Left lung (tissue), 10 donors: ENCODE measurements around the gene COL9A2. TPM values are rescaled to one million over a fixed set of nuclear protein-coding genes. Genes with fewer than 3 reads are reported as not detected.
A peak's percentile ranks its signal among the peaks of the same experiment; 100 is the strongest.

Experiments
- ATAC-seq: fragments of 200-7000 bp; cut with Tn5 transposase; one replicate; pipeline ENCODE4 v1.9.1; 2020; ENCODE audit warnings: moderate library complexity
- DNase-seq, 4 donors: peaks; one replicate each; pipeline ENCODE4 v3.0.0-alpha.2; 2013 to 2020
- H3K27ac ChIP-seq, 2 donors: fragments of 200-600 bp; sonication (generic) in 1 of 2; one replicate each; pipeline versions ENCODE4 v1.5.0 to v1.8.0; 2020 to 2021
- H3K27me3 ChIP-seq, 2 donors: fragments of 200-600 bp; sonication (generic) in 1 of 2; one replicate each; pipeline versions ENCODE4 v1.5.0 to v1.8.0; 2020 to 2021
- H3K36me3 ChIP-seq, 2 donors: fragments of 200-600 bp; sonication (generic) in 1 of 2; one replicate each; pipeline versions ENCODE4 v1.5.0 to v1.8.0; 2020 to 2021
- H3K4me1 ChIP-seq, 2 donors: fragments of 200-600 bp; one replicate each; pipeline ENCODE4 v1.8.0; 2021
- H3K4me3 ChIP-seq, 2 donors: fragments of 200-600 bp; sonication (generic) in 1 of 2; one replicate each; pipeline versions ENCODE4 v1.5.0 to v1.8.0; 2020 to 2021; ENCODE audit warnings: mild to moderate bottlenecking in 1 of 2
- H3K9me3 ChIP-seq, 2 donors: fragments of 200-600 bp; sonication (generic) in 1 of 2; one replicate each; pipeline versions ENCODE4 v1.5.0 to v1.8.0; 2020 to 2021
- intact Hi-C, 2 donors: fragments of 100-400 bp; cut with DNase I; formaldehyde crosslinking; loops; one replicate each; pipeline versions ENCODE4 v1.11.2 to v1.14.2; 2022
- polyA plus RNA-seq, 6 donors: library from polyadenylated mRNA; unstranded; fragments of 120-200 nt; gene quantifications; one replicate each; pipeline ENCODE4 v1.2.1, GENCODE V29; 2013; ENCODE audit not compliant: insufficient read length in 6 of 6
- total RNA-seq, 2 donors: library from RNA; stranded (reverse); fragmentation: NEBNext Ultra II Directional; extraction: Animal tissue kit (Norgen Biotek cat#: 25700); gene quantifications; one replicate each; pipeline ENCODE4 v1.2.1, GENCODE V29; 2021
- TF ChIP-seq, protein P1 (sequence below), 2 donors: fragments of 200-600 bp; sonication (generic) in 1 of 2; IDR thresholded peaks; one replicate each; pipeline versions ENCODE4 v1.5.0 to v1.8.0; 2021; ENCODE audit warnings: antibody characterized with exemption in 2 of 2
- donor health status: DM: no; HTN: yes; CAD: no.
- donor health status: DM: no; HTN: no; CAD: no.

COL9A2 gene
- total and polyA plus RNA-seq, 8 donors: 1.1 to 29.7 (median 19.9) TPM

DNA sequence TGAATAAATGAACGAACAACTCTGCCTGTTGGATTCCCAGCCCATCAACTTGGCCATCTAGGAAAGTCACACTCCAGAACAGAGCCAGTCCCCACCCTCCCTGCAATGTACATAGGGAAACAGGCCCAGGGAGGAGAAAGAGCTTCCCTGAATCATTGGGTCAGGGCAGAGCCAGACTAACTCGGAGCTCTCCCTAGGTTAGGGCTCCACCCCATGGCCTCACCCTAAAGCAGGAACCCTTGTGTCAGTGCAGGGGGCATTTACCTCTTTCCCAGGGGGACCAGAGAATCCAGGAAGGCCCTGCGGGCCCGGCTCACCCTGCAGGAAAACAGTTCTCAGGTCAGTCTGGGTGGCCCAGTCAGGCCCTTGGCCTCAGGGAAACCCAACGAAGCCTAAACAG is 11.6 kb downstream of the COL9A2 start:
- Histone ChIP-seq H3K9me3 (no peaks in the 10 kb centered on the region), H3K27ac (no peak overlapping the region), H3K27me3 (peaks cover 0 to 12% of the 10 kb centered on the region in 2 donors), H3K36me3 (no peaks in the 10 kb centered on the region), H3K4me1 (no peaks in the 10 kb centered on the region), H3K4me3 (no peak overlapping the region)
- TF ChIP-seq, protein P1, sequence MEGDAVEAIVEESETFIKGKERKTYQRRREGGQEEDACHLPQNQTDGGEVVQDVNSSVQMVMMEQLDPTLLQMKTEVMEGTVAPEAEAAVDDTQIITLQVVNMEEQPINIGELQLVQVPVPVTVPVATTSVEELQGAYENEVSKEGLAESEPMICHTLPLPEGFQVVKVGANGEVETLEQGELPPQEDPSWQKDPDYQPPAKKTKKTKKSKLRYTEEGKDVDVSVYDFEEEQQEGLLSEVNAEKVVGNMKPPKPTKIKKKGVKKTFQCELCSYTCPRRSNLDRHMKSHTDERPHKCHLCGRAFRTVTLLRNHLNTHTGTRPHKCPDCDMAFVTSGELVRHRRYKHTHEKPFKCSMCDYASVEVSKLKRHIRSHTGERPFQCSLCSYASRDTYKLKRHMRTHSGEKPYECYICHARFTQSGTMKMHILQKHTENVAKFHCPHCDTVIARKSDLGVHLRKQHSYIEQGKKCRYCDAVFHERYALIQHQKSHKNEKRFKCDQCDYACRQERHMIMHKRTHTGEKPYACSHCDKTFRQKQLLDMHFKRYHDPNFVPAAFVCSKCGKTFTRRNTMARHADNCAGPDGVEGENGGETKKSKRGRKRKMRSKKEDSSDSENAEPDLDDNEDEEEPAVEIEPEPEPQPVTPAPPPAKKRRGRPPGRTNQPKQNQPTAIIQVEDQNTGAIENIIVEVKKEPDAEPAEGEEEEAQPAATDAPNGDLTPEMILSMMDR (IDR thresholded peaks at IDR 0.05): no peak
- DNase-seq (no peak), ATAC-seq (peak; percentile 45)
- intact Hi-C loops: no loop called here

DNA sequence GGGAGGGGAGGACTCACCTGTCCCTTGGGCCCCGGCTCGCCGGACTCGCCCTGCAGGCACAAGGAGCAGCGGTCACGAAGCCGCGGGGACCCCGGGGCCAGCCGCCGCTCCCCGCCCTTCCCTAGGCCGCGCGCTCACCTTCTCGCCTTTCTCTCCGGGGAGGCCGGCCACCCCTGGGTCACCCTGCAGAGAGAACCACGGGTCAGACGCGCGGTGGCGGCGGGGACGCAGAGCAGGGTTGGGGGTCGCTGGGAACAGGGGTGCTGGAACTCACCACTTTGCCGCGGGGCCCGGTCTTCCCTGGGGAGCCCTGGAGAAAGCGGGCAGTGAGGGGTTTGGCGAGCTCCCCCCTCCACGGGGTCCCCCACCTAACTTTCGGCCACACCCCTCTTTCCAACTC is 13.3 kb downstream of the COL9A2 start:
- peaks cover 0 to 12% of the 10 kb centered on the region in 2 donors for H3K27me3 ChIP-seq
- intact Hi-C loops: no loop called here

DNA sequence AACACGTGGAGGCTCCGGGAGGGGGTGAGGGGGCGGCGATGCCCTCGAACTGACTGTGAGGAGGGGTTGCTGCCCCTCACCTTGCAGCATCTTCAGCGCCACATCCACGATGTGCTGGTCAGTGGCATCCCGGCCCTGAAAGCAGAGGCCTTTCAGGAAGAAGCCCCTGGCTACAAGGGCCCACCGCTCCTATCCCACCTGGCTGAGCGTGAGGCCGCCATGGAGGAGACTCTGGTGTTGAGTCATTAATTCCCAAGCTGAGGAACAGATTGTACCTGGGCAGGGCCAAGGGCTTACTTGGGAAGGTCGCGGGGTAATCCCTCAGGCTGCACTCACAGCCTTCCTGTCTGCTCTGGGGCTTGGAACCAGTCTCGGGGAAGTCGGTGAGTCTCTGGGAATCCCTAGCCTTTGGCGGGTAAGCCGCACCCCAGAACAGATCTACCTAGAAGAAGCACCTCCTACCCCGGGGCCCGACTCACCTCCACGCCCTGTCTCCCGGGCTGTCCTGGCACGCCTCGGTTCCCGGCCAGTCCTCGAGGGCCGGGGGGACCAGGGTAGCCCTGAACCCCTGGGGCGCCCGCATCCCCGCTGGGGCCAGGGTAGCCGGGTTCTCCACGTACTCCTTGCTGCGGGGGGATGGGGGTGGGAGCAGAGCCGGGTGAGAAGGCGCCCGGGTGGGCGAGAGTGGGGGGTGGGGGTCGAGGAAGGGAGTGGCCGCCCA is 13.9 kb downstream of the COL9A2 start:
- TF ChIP-seq, protein P1 (IDR thresholded peaks at IDR 0.05): no peak
- Histone ChIP-seq H3K9me3 (no peaks in the 10 kb centered on the region), H3K36me3 (no peaks in the 10 kb centered on the region), H3K27me3 (peaks cover 0 to 12% of the 10 kb centered on the region in 2 donors), H3K4me1 (no peaks in the 10 kb centered on the region), H3K4me3 (no peak overlapping the region), H3K27ac (no peak overlapping the region)
- no peak for DNase-seq
- ATAC-seq: no peak
- intact Hi-C loops: no loop called here

More for the DNA sequence above, 13.3 kb downstream of the COL9A2 start:
- H3K36me3 ChIP-seq: no peaks in the 10 kb centered on the region
- H3K4me1 ChIP-seq: no peaks in the 10 kb centered on the region
- DNase-seq (no peak), ATAC-seq (no peak)
- H3K9me3 ChIP-seq: no peaks in the 10 kb centered on the region
- TF ChIP-seq, protein P1 (IDR thresholded peaks at IDR 0.05): no peak
- no peak overlapping the region for H3K27ac ChIP-seq
- H3K4me3 ChIP-seq: no peak overlapping the region

DNA sequence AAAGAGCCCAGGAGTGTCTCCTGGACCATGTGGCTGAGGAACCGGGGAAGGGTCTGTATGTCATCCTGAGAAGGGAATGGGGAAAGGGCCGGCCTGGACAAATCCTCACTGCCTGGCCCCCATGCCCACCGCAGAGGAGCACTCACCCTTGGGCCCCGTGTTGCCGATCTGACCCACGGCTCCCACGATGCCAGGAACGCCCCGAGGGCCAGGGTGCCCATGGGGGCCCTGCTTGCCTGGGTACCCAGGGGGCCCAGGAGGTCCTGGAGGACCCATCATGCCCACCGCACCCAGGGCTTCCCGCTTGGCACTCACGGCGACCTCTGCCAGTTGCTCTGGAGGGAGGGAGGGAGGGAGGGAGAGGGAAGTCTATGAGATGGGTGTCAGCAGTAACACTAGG is 14.6 kb downstream of the COL9A2 start:
- Histone ChIP-seq H3K36me3 (no peaks in the 10 kb centered on the region), H3K27me3 (peaks cover 0 to 12% of the 10 kb centered on the region in 2 donors), H3K4me1 (no peaks in the 10 kb centered on the region), H3K9me3 (no peaks in the 10 kb centered on the region), H3K4me3 (no peak overlapping the region), H3K27ac (no peak overlapping the region)
- DNase-seq: no peak
- intact Hi-C loops: no loop called here
- no peak for ATAC-seq
- TF ChIP-seq, protein P1 (IDR thresholded peaks at IDR 0.05): no peak

DNA sequence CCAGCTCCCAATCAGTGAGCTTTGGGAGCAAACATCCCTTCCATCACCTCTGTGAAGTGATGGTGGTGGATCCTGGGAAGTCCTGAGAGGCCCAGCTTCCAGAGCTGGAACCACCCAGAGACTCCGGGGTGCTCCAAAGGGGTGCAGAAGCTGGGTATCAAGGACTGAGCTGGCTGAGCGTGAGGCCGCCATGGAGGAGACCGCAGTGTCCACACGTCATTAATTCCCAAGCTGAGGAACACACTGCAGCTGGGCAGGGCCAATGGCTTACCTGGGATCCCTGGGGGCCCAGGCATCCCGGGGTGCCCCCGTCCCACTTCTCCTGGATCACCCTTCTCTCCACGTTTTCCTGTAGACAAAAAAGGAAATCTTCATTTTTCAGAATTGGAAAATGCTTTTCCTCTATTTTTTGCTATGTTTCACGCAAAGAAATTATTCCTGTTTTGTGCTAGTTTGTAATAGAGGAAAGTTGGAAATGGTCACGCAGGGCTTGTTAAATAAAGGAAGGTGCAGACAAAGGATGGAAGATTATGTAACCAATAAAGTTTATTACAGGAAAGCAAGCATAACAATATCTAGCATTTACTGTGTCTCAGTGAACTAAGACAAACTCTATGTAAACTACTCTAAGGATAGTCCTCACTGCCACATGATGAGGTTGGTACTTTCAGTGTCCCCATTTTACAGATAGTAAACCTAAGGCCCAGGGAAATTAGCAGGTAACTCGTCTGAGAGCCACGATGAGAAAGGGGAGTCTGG is 15.4 kb downstream of the COL9A2 start:
- no peak overlapping the region for H3K4me3 ChIP-seq
- no peaks in the 10 kb centered on the region for H3K4me1 ChIP-seq
- H3K27ac ChIP-seq: no peak overlapping the region
- intact Hi-C loops: no loop called here
- peaks cover 0 to 12% of the 10 kb centered on the region in 2 donors for H3K27me3 ChIP-seq
- no peaks in the 10 kb centered on the region for H3K36me3 ChIP-seq
- H3K9me3 ChIP-seq: no peaks in the 10 kb centered on the region
- TF ChIP-seq, protein P1 (IDR thresholded peaks at IDR 0.05): no peak
- no peak for DNase-seq
- ATAC-seq: no peak
